HG02885 (cell line): ENCODE measurements around the gene GALK2.
A peak's percentile ranks its signal among the peaks of the same experiment; 100 is the strongest.
"Not testable (repeated sequence)": the region's sequence is repeated elsewhere in the genome, so short reads cannot be mapped to it uniquely, and the experiment has no call there.

Experiments used
- ATAC-seq: cut with Tn5 transposase; IDR thresholded peaks from one replicate; pipeline ENCODE4 v1.9.1; 2021; ENCODE audit warnings: mild to moderate bottlenecking; ENCODE audit not compliant: unreplicated experiment, poor library complexity

Gene GALK2

DNA sequence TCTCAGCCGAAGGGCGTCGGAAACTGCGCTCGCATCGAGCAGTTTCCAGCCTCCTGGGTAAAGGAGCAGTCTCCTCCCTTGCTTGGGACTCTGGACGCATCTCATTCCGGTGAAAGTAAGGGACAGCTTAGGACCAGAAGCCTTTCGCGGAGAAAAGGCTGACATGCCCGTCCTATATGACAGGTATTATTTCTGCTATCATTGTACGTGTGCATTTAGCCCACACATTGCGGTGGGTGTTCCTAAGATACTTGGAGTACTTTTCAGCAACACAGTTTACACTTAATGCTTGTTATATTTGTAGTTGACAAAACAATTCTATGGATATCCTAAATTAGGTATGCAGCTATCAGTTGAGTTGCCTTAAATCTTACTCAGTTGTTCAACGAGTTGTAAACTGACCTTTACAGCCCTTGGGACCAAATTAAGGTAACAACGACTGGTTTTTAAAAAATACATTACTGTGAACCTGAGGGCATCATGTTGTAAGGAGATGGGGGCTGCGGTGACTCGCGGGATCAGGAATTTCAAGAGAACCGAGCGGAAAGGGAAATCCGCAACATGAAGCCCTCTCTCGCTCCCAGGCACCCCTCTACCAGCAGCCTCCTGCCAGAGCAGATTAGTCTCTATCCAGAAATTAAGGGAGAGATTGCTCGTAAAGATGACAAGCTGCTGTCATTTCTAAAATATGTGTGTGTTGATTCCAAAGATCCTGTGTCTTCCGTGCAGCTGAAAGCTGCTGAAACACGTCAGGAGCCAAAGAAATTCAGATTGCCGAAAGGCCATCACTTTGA lies 14.0 kb upstream of the GALK2 start:
- peak; percentile 21 for ATAC-seq

DNA sequence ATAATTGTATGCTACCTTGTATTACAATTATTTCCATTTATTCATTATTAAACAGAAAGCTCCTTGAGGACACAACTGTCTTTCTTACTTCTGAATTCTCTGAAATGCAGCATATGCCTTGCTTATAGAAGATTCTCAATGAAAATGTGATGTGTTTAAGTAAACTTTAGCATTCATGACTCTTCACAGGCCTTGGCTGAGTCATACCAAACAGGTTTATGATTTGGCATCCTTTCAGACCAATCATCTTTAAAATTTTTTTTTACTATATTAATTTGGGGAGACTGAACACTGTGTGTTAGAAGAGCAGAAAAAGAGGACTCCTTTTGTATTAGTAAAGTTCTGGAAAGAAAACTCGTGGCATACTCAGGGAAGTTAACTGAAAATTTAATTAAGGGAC lies 6.4 kb upstream of the GALK2 start:
- no peak for ATAC-seq

DNA sequence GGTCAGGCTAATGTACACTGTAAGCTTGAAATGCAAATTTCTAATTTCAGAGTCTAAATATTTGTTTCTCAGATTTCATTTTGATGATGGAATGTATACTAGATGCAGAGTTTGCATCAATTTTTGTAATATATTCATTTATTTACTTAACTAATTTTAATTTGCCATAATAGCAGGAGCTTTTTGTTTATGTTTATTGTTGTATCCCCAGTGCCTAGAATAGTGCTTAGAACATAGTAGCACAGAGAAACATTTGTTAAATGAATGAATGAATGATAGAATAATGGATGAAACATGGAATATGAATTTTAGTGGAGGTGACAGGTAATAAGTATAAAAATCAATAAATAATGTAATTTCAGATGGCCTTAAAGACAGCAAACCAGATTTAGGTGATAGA lies 5.2 kb upstream of the GALK2 start:
- ATAC-seq, result no peak

DNA sequence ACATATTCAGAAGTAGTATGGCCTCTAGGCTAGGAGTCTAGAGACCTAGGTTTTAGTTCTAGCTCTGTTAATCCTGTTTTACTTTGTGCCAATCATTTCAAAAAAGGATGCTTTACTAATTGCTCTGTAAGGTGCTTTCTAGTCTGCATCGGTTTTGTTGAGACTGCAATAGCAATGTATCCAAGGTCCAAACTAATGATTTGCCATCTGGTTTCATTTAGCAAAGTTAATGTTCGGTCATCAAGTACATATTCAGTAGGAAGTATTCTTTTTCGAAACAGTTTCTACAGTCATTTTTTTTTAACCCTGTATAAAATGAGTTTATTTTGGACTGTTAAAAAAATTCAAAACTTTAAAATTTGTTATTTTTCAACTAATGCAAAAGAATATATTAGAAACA lies 2.0 kb upstream of the GALK2 start:
- ATAC-seq, result no peak

DNA sequence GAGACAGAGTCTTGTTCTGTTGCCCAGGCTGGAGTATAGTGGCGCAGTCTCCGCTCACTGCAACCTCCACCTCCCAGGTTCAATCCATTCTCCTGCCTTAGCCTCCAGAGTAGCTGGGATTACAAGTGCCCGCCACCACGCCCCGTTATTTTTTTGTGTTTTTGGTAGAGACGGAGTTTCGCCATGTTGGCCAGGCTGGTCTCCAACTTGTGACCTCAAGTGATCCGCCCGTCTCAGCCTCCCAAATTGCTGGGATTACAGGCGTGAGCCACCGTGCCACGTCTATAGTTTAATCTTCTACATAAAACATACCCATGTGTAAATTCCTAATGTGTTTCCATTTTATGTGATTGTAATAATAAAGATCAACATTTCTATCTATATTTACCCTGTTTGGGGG lies 1.7 kb downstream of the GALK2 start:
- ATAC-seq, result no peak

DNA sequence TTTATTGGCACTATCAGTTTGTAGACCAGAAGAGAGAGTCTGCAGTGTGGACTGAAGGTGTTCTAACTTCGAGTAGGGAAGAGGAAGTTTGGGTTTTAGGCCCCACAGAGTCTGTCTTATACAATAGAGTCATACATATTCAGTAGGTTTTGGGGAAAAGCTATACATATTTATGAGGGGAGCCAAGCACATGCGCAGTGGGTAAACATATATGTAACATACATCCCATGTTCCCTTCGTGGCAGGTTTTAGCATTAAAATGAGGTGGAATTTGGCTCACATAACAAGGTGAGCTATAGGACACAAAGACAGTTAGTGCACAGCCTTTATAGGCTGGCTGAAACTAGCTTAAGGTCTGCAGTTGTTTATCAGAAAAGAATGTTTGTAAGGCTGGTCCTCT lies 4.9 kb downstream of the GALK2 start:
- no peak for ATAC-seq

DNA sequence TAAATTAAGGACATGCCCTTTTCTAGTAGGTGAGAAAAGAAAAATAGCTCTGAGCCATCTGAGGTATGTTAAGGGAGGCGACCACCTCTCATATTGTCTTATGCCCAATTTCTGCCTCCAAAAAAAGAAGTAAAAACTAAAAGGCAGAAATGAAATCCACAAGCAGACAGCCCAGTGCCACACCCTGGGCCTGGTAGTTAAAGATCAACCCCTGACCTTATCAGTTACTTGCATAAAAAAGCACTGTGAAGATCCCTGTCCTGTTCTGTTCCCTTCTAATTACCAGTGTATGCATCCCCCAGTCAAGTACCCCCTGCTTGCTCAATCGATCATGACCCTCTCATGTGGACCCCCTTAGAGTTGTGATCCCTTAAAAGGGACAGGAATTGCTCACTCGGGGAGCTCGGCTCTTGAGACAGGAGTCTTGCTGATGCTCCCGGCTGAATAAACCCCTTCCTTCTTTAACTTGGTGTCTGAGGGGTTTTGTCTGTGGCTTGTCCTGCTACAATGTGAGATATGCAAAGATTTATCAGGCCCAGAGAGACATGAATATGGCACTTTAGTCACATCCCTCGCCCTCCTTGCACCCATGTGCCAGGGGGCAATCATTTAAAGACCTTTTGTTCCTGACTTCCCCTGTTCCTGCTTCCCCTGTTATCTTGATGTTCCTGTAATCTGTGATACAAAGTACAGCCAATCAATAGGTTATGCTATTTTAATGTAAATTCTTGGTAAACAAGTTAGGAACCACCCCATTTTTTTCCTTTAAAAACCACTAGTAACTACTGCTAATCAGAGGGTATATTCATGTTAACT lies 5.7 kb downstream of the GALK2 start:
- ATAC-seq, result not testable (repeated sequence)

DNA sequence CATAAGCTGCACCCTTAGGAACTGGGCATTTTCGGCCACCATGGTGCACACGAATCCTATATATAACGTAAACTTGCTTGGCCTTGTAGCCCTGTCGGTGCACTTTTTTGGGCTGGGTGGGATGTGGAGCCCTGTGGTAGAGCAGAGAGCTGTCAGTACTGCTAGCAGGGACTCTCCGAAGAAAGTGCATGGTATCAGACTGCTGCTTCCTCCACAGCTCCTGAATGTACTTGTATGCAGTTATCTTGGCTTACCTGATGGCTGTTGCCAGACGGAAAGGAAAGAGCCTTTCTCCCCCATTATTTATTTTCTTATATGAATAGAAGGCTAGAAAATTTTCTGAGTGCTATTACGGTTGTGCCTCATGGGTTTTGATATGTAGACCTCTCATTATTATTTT lies 8.4 kb downstream of the GALK2 start:
- ATAC-seq, result no peak

DNA sequence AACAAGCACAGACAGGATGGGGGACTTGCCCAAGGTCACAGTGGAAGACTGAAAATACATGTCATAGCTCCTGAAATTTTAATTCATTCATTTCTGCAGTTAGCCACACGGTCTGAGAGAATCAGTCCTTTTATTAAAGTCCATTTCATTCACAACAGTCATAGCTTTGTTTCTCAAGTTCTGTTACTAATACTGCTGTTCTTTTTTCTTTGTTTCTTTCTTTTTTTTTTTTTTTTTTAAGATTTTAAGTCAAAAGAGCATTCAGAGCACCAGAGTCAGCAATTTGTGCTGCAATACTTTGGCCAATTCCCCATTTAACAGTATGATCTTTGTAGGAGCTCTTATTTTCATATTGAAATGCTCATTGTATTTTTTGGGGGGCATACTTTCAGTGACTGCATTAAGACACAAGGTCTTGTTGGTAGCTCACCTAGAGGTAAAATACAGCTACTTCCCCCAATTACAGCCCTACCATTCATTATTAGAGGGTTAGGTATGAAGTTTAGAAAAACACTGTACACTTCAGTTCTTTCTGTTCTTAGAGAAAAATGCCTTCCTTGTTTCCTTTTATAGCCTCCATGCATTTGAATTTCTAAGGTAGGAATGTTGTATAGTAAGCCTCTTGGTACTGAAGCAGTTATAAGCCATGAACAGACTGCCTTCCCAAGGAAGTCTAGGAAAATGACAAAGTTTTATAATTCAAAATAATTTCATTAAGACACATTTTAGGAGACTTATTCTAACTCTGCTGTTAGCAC lies 9.6 kb downstream of the GALK2 start:
- no peak for ATAC-seq

DNA sequence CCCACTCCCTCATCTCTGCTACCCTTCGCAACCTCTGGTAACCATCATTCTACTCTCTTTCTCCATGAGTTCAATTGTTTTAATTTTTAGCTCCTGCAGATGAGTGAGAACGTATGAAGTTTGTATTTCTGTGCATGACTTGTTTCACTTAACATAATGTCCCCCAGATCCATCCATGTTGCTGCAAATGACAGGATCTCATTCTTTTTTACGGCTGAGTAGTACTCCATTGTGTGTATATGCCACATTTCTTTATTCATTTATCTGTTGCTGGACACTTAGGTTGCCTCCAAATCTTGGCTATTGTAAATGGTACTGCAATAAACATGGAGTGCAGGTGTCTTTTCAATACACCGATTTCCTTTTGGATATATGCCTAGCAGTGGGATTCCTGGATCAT lies 12.1 kb downstream of the GALK2 start:
- no peak for ATAC-seq

DNA sequence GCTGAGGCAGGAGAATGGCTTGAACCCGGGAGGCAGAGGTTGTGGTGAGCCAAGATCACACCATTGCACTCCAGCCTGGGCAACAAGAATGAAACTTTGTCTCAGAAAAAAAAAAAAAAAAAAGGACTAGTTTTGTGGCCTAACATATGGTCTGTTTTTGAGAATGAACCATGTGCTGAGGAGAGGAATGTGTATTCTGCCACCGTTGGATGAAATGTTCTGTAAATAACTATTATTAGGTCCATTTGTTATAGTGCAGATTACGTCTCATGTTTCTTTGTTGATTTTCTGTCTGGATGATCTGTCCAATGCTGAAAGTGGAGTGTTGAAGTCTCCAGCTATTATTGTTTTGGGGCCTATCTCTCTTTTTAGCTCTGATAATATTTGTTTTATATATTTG lies 13.7 kb downstream of the GALK2 start:
- ATAC-seq, result not testable (repeated sequence)

DNA sequence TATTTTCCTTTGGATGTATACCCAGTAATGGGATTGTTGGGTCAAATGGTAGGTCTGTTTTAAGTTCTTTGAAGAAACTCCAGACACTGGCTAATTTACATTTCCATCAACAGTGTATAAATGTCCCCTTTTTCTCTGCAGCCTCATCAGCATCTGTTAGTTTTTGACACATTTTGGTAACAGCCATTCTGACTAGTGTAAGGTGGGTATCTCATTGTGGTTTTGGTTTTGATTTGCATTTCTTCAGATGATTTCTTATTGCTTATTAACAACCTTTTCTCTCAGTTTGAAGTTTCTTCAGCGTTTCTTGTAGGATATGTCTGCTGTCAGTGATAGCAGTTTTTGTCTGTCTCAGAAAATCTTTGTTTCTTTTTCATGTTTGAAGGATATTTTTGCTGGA lies 15.4 kb downstream of the GALK2 start:
- ATAC-seq, result no peak

DNA sequence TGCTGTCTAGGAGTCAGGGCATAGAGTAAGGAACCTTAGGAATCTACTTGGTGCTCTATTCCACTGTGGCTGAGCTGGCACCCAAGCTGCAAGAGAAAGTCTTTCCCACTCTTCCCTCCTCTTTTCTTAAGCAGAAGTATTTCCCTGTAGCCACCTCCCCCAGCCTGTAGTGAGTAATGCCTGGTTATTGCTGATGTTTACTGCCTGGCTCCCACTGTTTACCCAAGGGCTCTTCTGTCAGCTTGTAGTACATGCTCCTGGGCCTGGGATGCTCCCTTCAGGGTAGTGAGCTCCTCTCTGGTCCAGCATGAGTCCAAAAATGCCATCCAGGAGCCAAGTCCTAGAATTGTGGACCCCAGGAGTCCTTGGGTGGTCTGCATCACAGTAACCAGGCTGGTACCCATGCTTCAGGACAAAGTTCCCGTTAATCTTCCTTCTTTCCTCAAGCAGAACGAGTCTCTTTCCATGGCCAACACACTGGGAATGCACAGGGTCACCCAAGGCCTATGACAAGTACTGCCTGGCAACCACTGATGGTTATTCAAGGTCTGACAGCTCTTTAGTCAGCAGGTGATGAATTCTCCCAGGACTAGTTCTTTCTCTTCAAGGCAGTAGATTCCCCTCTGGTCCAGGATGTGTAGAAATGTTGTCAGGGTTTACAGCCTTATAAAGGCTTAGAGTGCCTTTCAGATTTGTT lies 17.6 kb downstream of the GALK2 start:
- no peak for ATAC-seq

DNA sequence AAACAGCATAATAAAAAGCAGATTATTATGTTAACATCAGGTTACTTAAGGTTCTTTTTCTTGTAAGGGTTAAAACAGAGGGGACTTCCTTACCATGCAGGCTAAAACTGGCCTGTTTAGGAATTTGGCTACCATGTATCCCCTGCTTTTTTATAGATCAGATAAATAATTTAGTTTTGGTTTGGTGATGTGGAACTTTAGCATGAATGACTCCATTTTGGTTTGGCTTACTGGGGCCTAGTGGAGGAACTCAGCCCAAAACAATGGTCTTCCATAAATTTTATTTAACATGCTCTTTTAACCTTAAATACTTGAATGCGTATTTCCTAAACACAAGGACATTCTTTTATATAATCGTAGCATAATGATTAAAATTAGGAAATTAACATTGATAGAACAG lies 18.9 kb downstream of the GALK2 start:
- ATAC-seq, result no peak

DNA sequence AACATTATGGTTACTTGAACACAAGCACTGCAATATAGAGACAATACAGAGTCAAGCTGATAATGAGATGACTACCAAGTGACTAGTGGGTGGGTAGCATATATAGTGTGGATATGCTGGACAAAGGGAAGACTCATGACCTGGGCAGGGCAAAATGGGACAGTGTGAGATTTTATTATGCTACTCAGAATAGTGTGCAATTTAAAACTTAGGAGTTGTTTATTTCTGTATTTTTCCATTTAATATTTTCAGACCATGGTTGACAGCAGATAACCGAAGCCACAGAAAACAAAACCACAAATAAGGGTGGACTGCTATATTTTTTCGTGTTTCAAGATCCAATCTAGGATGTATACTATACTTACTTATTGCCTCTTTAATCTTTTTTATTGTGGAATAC lies 19.6 kb downstream of the GALK2 start:
- no peak for ATAC-seq

DNA sequence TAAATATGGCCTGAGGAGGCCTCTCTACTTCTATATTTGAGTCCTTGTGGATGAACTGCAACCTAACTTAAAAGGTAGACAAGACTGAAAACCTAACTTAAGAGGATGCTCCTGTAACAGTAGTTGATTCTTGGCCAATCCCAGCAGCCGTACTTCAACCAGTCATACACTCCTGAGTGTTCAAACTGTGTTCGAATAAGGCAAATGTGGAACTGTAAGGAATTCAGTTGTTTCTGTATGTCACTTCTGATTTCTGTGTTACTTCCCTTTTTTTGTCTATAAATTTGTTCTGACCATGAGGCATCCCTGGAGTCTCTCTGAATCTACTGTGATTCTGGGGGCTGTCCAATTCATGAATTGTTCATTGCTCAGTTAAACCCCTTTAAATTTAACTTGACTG lies 20.5 kb downstream of the GALK2 start:
- ATAC-seq, result no peak

DNA sequence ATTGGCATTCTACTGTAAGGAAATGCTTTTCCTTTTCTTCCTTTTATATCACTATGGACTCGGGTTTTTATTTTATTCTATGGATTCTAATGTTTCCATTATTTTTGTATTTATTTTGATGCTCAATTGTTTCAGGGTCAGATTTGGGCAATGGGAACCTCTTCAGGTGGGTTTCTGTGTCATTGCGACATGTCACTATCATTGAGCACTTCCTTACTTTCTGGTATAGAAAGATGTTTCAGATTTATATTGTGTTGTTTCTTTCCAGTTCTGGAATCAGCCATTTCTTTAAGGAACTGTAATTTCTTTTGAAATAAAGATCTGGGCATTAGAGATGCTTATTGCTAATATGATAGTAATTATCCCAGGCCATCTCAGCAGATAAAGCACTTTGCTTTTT lies 21.8 kb downstream of the GALK2 start:
- no peak for ATAC-seq

DNA sequence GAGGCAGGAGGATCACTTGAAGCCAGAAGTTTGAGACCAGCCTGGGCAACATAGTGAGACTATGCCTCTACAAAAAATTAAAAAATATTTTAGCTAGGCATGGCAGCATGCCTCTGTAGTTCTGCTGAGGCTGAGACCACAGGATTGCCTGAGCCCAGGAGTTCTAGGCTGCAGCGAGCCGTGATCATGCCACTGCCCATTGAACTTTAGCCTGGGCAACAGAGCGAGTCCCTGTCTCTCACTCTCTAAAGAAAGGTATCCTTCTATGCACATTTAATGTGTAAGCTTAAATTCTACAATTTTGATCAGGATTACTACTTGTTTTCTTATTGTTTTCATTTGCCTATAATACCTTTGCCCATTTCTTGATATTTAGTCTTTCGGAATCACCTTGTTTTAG lies 26.8 kb downstream of the GALK2 start:
- ATAC-seq, result no peak

DNA sequence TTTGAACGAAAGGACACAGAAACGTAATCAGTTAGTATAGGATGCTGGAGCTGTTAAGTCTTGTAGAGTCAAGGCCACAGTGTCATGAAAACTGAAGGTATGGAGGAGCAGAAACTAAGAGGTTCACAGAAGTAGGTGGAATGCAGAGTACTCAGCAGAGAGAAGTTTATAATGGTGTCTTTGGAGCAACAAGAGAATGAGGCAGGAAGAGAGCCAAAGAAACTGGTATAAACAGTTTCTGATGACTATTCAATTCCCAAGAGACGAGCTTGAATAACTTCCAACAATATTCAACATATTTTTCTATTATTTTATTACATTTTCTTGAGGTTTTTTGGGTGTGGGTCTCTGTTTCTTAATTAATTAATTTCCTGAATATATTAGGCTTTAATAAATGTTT lies 29.6 kb downstream of the GALK2 start:
- no peak for ATAC-seq

DNA sequence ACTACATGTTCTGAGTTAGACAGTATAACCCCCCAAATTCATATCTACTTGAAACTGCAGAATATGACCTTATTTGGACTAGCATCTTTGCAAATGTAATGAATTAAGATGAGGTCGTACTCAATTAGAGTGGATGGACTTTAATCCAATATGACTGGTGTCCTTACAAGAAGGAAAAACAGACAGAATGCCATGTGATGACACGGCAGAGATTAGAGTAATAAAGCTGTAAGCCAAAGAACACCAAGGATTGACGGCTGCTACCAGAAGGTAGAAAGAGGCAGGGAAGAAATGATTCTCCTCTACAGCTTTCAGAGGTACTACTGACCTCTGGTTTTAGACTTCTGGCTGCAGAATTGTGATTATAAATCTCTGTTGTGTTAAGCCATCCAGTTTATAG lies 30.3 kb downstream of the GALK2 start:
- ATAC-seq, result no peak

DNA sequence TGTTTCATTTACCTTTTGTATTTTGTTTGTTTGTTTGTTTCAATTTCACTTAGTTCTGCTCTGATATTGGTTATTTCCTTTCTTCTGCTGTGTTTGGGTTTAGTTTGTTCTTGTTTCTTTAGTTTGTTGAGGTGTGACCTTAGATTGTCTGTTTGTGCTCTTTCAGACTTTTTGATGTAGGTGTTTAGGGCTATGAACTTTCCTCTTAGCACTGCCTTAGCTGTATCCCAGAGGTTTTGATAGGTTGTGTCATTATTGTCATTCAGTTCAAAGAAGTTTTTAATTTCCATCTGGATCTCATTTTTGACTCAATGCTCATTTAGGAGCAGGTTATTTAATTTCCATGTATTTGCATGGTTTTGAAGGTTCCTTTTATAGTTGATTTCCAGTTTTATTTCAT lies 38.1 kb downstream of the GALK2 start:
- ATAC-seq, result not testable (repeated sequence)
